ENCODE data around the gene HOXB4. TPM values are rescaled to one million over a fixed set of nuclear protein-coding genes. Genes with fewer than 3 reads are reported as not detected.
A peak's percentile ranks its signal among the peaks of the same experiment; 100 is the strongest.

HOXB4 gene
- total RNA-seq, 4 donors from 2014 or later, result 3.5 to 8.3 (median 5.0) TPM

DNA sequence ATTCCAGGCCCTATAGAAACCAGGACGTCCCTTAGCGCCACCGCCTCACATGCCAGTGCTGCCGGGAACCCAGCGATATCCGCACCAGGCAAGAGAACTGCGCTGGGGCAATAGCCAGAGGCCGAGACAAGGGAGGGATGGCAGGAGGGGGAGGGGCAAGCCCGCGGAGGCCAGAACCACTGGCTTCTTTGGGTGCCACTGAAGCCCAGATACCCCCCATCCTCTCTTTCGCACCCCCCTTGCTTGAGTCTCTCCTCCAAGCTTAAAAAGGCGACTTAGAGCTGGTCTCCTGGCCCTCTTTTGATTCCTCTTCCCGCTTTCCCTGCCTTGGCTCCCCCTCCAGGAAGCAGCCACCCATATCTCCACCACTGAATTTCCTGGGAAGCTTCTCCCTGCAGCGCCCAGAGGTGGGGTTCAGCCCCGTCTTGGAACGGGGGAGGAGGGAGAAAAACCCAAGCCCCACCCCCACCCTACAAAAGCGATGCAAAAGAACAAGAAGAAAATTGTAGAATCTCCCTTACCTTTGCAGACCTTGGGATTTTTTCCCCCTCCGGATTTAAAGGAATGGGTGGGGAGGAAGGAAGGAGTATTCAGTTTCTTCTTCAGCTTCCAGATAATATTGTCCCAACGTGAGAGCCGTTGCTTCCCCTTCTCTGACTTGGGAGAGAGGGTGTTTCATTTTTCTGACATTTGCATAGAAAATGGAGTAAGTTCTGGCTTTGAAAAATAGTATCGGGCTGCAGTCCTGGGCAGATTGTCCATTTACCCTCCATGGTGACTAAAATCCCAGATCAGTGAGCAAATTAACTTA lies 26.0 kb upstream of the HOXB4 start:
- H3K36me3 ChIP-seq, result no peaks in the 10 kb centered on the region
- H3K27me3 ChIP-seq, result peaks cover 18 to 100% (median 91%) of the 10 kb centered on the region in 4 donors
- TF ChIP-seq, protein P1, sequence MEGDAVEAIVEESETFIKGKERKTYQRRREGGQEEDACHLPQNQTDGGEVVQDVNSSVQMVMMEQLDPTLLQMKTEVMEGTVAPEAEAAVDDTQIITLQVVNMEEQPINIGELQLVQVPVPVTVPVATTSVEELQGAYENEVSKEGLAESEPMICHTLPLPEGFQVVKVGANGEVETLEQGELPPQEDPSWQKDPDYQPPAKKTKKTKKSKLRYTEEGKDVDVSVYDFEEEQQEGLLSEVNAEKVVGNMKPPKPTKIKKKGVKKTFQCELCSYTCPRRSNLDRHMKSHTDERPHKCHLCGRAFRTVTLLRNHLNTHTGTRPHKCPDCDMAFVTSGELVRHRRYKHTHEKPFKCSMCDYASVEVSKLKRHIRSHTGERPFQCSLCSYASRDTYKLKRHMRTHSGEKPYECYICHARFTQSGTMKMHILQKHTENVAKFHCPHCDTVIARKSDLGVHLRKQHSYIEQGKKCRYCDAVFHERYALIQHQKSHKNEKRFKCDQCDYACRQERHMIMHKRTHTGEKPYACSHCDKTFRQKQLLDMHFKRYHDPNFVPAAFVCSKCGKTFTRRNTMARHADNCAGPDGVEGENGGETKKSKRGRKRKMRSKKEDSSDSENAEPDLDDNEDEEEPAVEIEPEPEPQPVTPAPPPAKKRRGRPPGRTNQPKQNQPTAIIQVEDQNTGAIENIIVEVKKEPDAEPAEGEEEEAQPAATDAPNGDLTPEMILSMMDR (IDR thresholded peaks at IDR 0.05), result no peak
- TF ChIP-seq POLR2A (IDR thresholded peaks at IDR 0.05; ENCODE audit: low read depth) (no peak), POLR2AphosphoS5 (IDR thresholded peaks at IDR 0.05) (no peak), EP300 (IDR thresholded peaks at IDR 0.05) (no peak)

DNA sequence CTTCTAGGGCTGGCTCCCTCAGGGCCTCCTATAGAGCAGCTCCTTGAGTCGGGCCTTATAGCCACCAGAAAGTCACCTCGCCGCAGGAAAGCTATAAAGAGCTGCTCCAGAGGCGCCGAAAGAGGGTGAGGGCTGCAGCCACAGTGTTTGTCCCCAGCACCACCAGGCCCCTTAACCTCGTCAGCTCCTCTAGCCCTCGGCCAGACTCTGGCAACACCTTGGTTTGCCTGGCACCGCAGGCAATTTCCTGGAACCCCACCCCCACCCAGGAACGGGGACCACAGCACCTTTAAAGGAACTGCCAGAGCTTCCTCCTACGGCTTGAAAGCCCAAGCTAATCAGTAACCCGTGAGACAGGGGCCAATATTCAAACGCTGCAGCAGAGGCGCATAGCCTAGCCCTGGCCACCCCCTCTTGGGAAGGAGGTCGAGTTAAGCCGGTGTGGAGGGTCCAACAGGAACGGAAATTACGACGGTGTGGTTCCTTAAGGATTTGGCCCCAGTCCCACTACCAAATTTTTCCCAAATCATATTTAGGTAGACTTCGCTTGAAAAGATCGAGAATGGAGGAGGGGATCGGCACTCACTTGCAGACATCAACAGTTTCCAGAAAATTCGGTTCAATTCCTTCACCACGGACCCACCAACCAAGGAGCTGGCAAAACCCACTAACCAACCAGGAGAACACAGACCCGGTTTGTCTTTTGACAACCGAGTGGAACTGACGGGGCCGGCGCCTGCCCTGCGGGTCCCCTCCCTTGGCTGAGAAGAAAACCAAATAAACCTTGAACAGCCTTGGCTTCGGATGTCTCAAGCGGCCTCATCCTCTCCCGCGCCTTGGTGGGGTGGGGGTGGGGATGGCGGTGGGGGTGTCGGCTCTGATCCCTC lies 23.6 kb upstream of the HOXB4 start:
- H3K9me3 ChIP-seq, result no peaks in the 10 kb centered on the region
- peaks cover 18 to 38% (median 28%) of the 10 kb centered on the region in 4 donors for H3K4me1 ChIP-seq
- H3K36me3 ChIP-seq, result no peaks in the 10 kb centered on the region
- no peak overlapping the region for H3K27ac ChIP-seq (replicated peaks in 1 of 4)
- WGBS, result 14% methylated on average over 14 of the region's 35 CpGs
- no peak for DNase-seq (ENCODE audit: extremely low spot score)
- intact Hi-C loops (cut with DNase I), result no loop called here
- peak overlapping the region in 1 of 4 donors; percentile 12 for H3K4me3 ChIP-seq
- H3K27me3 ChIP-seq, result peaks cover 18 to 100% (median 86%) of the 10 kb centered on the region in 4 donors
- TF ChIP-seq EP300 (IDR thresholded peaks at IDR 0.05) (no peak), POLR2AphosphoS5 (IDR thresholded peaks at IDR 0.05) (no peak), POLR2A (IDR thresholded peaks at IDR 0.05; ENCODE audit: low read depth) (no peak)
- TF ChIP-seq, protein P1 (IDR thresholded peaks at IDR 0.05), result no peak

More for the DNA sequence above, 26.0 kb upstream of the HOXB4 start:
- DNase-seq (ENCODE audit: extremely low spot score), result no peak
- Histone ChIP-seq H3K27ac (replicated peaks in 1 of 4) (no peak overlapping the region), H3K9me3 (no peaks in the 10 kb centered on the region), H3K4me3 (peak overlapping the region in 2 of 4 donors; percentile 8 to 16), H3K4me1 (peaks cover 5 to 18% (median 12%) of the 10 kb centered on the region in 4 donors)
- intact Hi-C loops (cut with DNase I), result no loop called here
- WGBS, result 10% methylated on average over 20 of the region's 21 CpGs

GRCh38 chr17:48601207-48601538 lies 23.0 kb upstream of the HOXB4 start:
- intact Hi-C loops (cut with DNase I), result no loop called here
- Histone ChIP-seq H3K27me3 (peaks cover 18 to 100% (median 86%) of the 10 kb centered on the region in 4 donors), H3K4me1 (peaks cover 23 to 44% (median 34%) of the 10 kb centered on the region in 4 donors), H3K36me3 (no peaks in the 10 kb centered on the region), H3K9me3 (no peaks in the 10 kb centered on the region), H3K4me3 (no peak overlapping the region), H3K27ac (replicated peaks in 1 of 4) (no peak overlapping the region)
- TF ChIP-seq POLR2A (IDR thresholded peaks at IDR 0.05; ENCODE audit: low read depth) (no peak), POLR2AphosphoS5 (IDR thresholded peaks at IDR 0.05) (no peak), EP300 (IDR thresholded peaks at IDR 0.05) (no peak)
- TF ChIP-seq, protein P1 (IDR thresholded peaks at IDR 0.05), result no peak
- DNase-seq (ENCODE audit: extremely low spot score), result no peak
- WGBS, result 24% methylated on average over 4 of the region's 4 CpGs

DNA sequence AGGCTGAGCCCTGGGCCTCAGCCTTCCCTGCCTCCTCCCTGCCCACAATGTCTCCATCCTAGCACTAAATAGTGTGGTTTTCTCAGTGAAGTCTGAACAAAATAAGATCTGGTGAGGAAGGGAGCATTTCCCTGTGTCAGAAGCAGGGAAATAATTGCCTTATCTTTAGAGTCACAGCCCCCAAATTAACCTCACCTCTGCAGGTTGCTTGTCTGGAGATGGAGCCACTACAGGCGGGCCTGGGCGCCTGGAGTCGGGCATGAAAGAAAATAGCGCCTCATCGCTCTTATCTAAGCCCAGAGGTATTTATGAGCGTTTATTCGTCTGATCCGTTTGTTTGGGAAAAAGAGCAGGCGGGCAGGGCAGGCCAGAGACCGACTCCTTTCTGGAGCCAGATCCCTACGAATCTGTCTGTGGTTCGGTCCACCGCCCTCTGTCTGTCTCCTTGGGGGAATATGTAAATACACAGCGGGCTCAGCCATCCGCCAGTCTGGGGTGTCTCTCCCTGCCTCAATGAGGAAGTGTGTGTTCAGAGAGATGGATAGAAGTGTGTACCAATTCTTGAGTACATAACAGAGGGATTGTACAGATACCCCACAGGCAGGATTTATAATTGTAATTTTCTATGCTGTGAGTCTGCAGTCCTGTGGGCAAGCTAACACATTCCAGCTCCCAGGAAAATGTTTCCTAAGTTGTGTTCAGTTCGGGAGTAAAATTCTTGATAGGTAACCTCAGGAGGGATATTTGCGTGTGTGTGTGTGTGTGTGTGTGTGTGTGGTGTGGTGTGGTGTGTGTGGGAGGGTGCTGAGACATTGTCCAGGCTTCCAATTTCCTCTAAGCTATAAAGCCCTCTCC lies 22.3 kb upstream of the HOXB4 start:
- DNase-seq (ENCODE audit: extremely low spot score), result no peak
- 68% methylated on average over 17 of the region's 17 CpGs for WGBS
- Histone ChIP-seq H3K27me3 (peaks cover 12 to 100% (median 85%) of the 10 kb centered on the region in 4 donors), H3K9me3 (no peaks in the 10 kb centered on the region), H3K4me3 (no peak overlapping the region), H3K36me3 (no peaks in the 10 kb centered on the region), H3K4me1 (peaks cover 26 to 48% (median 38%) of the 10 kb centered on the region in 4 donors), H3K27ac (replicated peaks in 1 of 4) (no peak overlapping the region)
- no peak for TF ChIP-seq POLR2AphosphoS5 (IDR thresholded peaks at IDR 0.05)
- no peak for TF ChIP-seq EP300 (IDR thresholded peaks at IDR 0.05)
- TF ChIP-seq, protein P1 (IDR thresholded peaks at IDR 0.05), result no peak
- TF ChIP-seq POLR2A (IDR thresholded peaks at IDR 0.05; ENCODE audit: low read depth), result no peak
- intact Hi-C loops (cut with DNase I), result no loop called here

Measured in esophagus muscularis mucosa (tissue), 4 donors.